NCI-H2029 treated with DMSO at 0.1 percent for 48 hours (cell line): ENCODE measurements around the gene NATD1.

Experiments used
- DNase-seq: peaks from one replicate; lab custom pipeline; 2025; lab: John Stamatoyannopoulos, UW

NATD1 gene

DNA sequence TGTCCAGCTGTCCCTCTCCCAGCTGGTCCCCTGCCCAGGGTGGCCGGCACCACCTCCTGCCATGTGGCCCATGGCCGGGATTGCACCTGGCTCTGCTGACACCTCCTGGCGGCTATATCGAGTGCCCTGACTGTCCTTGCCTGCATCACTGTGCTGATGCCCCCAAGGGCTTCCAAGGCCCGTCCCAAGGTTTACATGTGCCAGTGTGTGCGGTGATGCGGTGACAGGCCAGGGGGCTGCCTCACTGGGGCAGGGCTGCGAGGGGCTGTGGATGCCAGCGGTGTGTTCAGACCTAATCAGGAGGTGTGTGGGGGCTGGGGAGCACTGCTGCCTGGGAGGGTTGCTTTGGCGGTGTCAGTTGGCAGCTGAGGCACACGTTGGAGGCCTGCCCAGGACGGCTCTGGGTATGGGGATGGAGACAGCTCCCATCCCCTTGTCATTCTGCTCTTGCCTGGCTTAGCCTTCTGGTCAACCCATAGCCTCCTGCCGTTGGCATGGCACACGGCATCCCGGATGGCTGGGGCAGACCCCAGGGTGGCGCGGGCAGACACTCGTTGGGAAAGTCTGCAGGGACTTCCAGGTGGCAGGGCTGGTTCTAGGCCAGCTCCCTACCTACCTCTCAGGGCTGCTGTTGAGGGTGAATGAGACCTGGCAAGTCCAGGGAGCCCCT lies 36.8 kb upstream of the NATD1 start:
- no peak for DNase-seq

DNA sequence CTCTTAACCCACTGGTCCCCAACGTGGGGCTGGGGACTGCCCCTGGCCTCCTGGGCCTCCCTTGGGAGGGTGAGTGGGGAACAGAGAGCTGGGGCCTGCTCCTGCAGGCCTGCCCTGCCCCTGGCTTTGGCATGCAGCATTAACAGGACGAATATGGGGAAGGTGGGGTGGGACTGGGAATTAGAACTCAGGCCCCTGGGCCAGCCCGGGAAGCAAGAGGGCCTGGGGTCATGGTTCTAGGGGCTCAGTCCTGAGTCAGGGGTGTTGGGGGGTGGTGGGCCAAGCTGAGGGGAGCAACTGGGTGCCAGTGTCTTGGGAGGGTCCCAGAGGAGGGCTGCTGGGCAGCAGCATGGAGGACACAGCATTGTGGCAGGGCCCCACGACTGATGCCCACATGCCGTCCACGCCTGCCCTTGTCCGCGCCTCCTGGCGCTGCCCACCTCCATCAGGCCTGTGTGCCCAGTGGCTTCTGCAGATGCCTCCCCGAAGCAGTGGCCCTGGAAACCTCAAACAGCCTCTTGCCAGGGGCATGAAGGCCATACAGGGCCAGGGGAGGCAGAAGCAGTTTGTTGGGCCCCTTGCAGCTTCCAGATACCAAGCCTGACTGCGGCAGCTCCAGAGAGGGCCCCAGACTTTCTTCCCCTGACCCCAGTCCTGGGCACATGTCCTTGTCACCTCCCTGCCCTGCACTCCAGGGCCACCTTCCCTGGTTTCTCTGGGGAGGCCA lies 36.1 kb upstream of the NATD1 start:
- DNase-seq, result no peak

DNA sequence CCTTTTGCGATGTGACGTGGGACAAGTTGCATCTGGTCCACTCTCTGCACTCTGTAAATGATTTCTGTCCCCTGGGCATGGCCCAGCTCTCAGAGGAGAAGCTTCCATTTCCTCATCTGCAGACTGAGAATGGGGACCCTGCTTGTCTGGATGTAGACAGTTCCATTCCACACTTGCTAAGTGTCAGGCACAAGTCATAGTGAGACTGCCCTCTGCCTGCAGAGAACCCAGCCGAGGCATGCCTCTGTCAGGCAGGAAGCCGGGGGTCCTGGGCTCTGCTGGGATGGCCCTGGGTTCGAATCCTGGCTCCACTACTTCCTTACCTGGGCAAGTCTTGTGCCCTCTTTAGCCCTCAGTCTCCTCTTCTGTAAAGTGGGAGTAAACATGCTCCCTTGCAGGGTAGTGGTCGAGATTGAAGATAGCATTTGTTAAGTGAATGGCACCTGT lies 35.4 kb upstream of the NATD1 start:
- no peak for DNase-seq

DNA sequence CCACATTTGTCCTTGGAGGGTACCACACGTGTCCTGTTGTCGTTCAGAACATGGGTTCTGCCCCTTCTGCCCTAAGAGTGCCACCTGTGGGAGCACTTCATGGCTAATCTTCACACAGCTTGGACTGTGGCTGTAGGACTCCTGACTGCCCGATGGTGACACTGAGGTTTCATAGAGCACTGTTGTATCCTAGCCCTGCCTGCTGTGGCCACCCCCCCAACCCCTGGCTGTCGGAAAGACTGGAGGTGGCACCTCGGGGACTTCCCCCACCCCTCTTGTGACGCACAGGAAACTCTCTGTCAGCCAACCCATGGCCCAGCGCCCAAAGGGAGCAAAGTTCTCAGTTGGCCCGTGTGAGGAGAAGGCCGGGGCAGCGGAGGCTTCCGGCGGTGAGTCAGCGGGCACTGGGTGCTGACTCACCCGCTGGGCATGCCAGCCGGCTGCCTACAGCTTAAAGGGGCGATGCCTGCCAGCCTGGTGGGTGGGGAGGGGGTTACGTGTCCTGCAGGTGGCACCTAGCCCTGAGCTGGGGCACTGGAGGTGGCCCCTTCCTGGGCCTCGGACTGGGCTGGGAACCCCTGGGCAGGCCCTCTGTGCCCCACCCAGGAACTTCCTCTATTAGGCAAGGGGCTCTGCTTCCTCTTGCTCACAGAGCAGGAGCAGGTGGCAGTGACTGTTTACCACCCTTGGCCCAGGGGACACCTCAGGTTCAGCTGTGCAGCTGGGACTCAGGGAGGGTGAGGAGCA lies 34.7 kb upstream of the NATD1 start:
- DNase-seq, result peak; percentile 45

DNA sequence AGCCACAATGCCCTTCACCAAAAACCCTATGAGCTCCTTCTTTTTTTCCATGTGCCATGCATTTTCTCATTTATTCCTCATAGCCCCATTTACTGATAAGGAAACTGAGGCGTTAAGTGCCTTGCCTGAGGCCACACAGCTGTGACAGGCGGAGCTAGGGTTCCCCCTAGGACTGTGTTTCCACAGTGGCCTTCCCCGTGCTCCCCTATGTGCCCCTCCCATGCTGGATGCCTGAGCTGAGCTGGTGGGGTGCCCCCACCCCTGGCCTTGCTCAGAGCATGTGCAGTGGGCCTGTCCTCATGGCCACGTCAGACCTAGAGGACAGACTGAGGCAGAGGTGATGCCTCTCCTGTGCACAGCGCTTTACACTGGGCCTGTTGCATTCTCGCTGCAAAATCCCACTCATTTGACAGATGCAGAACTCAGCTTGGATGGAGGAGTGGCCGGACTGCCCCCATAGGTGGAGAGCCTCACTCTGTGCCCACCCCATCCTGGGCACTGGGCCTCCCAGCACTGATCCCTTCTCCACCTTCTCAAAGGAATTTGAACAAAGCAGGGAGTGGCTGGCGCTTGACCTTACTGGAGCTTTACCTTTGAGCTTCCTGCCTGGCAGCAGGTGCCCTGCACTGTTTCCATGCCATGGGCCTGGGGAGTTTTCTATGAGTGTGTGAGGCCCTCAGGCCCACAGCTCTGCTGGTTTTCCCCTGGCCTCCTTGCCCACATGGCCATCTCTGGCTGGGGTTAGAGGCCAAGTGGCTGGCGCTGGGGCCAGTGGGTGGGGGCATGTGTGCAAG lies 33.9 kb upstream of the NATD1 start:
- no peak for DNase-seq

DNA sequence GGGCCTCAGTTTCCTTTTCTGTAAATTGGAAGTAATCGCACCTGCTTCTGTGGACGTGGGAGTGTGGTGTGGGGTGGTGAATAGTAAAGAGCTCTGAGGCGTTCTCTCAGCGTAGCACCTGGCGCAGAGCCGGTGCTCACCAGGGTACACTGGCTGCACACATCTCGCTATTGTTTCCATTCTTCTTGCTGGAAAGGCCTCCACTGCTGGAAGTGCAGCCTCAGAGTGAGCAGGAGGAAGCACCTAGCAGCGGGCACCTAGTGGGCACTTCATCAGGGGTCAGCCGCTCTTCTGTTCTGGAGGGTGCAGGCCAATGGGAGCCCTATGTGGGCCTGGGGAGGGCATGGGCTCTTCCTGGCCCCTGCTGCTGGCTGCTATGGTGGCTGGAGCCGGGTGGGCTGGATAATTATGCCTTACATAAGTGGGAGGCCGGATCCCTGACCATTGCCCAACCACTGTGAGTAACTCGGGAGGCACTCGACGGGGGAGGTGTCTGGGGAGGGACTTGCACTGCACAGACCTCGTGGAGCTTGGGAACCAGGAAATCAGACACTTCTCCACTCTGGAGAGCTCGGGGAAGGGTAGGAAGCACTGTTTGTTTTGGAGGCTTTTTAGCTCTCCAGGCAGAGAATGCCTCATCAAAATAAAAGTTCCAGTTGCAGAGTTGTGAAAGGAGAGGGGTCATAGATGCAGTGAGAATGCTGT lies 33.0 kb upstream of the NATD1 start:
- peak; percentile 57 for DNase-seq

DNA sequence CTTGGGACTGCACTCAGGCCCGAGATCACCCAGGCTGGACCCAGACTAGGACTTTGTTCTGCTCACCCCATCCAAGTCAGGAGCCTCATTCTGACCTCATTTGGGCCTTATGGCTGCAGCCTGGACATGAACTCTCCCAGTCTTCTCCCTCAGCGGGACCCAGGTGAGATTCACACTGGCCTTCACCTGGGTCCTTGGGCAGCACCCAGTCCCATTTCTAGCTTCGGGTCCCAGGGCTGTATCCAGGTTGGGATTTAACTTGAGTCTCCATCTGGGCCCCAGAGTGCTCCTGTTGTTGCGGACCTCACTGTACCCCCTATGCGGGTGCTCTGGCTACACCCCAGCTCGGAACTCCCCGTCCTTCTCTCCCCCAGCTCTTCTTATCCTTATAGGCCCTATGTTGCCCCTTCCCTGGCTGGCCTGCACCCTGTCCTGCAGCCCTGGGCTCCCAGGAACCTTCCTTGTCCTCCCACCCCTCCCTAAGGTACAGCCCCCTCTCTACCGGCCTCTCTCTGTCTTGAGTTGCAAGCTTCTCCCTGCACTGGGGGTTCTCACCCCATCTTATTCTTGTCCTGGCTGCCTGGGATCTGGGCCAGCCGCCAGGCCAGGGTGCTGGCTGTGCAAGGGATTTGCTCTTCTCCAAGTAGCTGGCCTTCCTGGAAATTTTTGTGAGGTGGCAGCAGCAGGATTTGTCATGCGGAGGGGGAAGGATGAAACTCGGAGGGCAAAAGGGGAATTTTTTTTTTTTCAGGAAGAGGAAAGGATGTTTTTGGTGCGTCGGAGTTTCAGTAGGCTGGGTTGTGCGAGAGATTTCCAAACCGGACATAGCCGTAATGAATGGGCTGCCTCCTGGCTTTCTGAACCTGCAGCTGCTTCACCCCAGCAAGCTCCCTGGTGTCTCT lies 32.2 kb upstream of the NATD1 start:
- no peak for DNase-seq

DNA sequence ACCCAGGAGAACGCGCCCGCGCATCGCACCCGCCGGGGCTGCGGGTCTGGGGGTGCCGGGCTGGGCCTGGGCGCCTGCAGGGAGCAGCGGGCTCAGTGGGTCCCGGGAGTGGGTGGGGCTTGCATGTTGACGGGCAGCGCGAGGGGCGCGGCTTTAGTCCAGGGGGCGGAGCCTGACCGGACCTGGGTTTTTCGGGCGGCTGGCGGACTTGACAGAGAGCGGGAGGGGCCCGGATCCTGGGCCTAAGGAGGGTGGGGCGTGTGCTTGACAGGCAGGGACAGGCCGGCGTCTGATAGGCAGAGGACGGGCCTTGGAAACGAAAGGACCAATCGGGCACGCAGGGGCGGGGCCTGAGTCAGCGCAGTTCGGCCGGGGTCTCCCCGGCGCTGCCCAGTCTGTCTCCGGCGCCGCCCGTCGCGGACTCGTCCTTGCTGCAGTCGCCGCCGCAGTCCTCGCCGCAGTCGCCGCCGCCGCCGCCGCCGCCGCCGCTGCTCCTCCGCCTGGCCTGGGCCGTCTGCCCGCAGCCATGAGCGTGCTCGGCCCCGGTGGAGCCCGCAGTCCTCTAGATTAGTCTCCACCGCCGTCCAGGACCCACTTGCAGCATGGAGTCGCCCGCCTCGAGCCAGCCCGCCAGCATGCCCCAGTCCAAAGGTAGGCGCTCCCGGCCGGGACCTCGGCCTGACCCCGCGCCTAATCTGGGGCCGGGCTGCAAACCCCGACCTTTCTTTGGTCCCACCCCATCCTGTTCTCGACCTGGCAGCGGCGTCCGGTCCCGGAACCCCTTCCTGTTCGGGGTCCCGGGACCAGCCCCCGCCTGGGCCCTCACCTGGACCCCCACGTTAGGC lies 31.3 kb upstream of the NATD1 start, which contains the start of gene MAP2K3:
Gene MAP2K3 (plus strand): TSS at position 393 of the 845 bp plus-strand sequence. CDS start 210 bp downstream, at position 603.
- DNase-seq, result peak; percentile 77

DNA sequence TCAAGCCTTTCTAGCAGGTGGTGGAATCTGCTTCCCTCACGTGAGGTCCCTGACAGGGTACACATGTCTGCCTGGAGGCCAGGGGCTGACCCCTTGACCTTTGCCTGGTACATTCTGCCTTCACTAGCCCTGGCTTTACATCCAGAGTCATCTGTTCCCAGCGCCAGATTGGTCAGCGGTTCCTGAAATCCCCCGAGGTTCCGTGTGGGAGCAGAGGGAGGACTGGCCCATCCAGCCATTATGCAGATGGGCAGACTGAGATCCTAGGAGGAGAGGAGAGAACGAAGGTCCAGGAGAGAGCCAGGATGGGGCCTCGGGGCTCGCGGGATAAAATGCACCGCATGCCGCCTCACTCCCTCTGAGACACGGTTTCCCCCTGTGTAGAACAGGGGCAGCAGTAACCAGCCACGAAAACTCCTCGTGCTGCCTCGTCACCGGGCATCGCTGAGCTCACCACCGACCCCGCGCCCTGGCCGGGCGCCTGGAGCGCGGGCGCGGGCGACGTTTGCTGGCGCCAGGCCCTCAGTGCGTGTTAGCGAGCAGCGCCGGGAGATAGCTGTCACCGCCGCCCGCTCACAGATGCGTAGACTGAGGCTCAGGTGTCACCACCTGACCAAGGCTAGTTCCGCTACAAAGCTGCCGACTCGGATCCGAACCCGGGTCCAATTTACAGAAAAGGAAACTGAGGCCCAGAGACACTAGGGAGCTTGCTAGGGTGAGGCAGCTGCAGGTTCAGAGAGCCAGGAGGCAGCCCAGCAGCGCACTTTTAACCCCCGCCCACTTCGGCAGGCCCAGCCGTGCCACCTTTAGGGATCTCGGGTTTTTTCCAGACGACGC lies 30.5 kb upstream of the NATD1 start:
- DNase-seq, result no peak

DNA sequence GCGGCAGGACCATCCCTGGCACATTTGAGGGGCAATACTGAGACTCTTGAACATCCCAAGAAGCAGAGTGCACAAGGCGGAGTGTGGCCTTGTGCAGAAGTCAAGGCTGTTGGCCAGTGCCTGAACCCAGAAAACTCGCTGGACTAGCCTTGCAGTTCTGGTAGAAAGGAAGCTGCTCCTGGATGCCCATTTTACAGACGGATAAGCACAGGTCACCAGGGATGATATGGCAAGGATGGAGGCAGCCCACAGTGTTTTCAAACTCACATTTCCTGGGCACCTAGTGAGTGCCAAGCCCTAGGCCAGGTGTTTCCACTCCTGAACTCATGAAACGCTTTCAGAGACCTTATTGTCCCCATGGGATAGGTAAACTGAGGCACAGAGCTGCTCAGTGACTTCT lies 29.6 kb upstream of the NATD1 start:
- DNase-seq, result no peak

DNA sequence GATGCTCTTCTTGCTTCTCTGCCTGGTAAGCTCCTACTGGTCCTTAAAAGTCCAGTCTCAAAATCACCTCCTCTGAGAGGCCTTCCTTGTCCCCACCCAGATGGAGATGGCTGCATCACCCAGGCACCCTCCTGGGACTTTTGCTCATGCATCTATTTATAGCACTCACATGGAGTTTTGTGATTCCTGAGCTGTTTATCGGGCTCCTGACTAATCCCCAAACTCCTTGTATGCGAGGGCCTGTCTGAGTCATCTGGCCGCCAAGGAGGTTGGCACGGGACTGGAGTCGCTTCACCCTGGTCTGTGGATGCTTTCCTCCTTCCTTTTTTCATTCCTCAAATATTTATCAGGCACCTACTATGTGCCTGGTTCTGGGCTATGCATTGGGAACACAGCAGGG lies 29.0 kb upstream of the NATD1 start:
- no peak for DNase-seq

DNA sequence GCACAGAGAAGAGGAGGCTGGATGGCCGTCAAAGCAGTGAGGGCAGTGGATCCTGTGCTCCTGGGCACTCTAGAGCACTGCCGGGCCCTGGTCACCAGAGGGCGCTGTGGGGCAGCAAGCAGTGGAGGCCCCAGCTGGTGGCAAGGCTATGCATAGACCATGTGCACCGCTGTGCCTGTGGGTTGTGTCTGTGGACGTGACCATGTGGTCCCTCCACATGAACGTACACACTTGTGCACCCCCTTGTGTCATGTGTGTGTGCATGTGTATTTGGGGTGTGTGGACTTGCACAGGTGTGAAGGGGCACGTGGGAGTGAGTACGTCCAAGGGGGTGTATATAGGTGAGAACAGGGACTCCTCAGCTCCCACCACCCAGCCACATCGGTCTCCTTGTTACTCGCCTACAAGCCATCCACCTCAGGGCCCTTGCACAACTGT lies 26.9 kb upstream of the NATD1 start:
- peak; percentile 14 for DNase-seq

DNA sequence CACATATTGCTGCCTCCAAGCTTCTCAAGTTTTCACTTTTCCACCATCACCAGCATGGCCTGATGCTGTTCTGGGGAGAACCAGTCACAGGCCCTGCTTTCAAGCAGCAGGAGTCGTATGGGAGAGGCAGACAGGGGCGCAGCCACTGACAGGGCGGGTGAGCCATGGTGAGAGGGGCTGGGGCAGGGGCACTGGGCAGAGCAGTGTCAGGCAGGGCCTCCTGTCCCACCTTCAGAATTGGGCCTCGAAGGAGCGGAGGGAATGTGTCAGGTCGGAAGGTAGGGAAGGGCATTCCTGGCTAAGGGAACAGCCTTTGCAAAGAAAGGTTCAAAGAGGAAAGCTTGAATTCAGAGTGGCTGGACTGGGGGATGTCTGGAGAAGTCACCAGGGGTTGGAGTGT lies 26.4 kb upstream of the NATD1 start:
- DNase-seq, result no peak

DNA sequence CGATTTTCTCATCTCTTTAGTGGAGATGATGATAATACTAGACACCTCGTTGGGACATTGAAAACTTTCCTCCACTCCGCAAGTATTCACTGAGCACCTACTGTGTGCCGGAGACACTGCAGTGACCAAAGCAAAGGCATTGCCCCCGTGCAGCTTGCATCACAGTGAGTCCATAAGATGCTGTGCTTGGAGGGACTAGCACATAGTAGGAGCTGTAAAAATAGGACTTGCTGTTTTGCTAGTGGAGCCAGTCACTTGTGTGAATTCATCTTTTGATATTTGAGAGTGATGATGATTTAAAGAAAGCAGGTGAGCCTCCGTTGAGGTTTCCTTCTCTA lies 26.0 kb upstream of the NATD1 start:
- DNase-seq, result no peak

DNA sequence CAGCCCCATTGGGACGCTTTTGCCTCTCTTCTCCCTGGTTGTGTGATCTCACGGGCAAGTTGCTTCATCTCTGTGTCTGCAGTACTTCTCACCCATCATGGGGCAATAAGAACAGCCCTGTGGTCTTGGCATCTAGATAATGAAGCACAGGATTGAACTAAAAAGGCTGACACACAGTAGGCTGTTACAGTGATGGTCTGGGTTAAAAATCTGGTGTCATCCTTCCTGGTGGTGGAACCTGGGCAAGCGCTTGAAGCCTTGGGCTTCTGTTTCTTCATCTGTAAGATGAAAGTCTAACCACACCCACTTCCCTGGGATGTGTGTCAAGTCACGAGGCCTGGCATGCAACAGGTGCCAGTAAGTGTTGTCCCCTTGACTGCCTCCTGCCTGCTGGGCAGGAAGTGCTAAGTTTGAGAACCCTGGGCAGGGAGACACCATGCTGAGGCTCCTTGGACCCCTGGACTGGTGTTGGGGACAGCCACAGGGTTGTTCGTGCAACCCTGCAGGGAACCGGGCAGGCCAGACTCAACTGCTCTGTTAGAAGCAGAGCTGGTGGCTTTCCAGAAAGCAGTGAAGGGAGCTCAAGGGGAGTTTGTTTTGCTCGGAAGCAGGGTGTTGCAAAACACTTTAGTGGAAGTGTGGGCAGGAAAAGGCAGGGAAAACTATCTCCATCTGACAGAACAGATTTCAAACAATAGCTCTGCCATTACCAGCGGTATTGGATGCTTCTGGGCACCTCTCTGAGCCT lies 25.4 kb upstream of the NATD1 start:
- DNase-seq, result no peak

DNA sequence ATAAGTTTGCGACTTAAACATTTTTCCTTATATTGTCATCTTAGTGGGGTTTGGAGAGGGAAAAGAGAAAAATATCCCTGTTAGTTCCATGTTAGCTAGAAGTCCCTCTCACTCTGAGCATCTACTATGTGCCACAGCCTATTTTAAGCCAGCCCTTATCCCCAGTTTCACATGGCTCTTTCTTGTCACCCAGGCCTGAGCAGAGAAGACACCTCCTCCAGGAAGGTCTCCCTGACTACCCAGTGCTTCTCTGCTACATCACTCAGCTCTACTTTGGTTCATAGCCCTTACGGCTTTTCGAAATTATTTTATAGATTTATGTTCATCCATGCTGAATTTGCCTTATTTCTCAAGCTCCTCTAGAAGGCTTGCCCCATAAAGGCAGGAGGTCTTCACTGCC lies 24.1 kb upstream of the NATD1 start:
- no peak for DNase-seq

DNA sequence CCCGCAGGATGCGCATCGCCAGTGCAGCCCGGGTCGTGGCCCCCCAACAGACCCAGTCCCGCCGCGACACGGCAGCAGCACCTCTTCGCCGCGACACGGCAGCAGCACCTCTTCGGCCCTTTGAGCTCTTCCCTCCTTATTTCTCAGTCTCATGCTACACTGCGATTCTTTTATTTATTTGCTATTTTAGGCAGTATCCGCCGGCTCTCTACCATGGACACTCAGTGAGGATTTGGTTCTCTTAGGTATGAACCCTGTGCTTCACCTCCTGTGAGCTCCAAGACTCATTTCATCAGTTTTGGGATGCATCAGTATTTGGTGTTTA lies 23.0 kb upstream of the NATD1 start:
- DNase-seq, result no peak
